Skin of body (tissue), 2 donors: Measurements from ENCODE around the gene GOSR2. TPM values are rescaled to one million over a fixed set of nuclear protein-coding genes. Genes with fewer than 3 reads are reported as not detected.

Experiments used
- DNase-seq: peaks from one replicate; lab custom pipeline; 2025; lab: John Stamatoyannopoulos, UW
- total RNA-seq: library from RNA; depleted of rRNA; stranded (reverse); fragments of >200 nt; gene quantifications from one replicate; pipeline ENCODE4 v1.2.3, GENCODE V29; 2014

The GOSR2 gene
- 38.1 TPM for total RNA-seq

DNA sequence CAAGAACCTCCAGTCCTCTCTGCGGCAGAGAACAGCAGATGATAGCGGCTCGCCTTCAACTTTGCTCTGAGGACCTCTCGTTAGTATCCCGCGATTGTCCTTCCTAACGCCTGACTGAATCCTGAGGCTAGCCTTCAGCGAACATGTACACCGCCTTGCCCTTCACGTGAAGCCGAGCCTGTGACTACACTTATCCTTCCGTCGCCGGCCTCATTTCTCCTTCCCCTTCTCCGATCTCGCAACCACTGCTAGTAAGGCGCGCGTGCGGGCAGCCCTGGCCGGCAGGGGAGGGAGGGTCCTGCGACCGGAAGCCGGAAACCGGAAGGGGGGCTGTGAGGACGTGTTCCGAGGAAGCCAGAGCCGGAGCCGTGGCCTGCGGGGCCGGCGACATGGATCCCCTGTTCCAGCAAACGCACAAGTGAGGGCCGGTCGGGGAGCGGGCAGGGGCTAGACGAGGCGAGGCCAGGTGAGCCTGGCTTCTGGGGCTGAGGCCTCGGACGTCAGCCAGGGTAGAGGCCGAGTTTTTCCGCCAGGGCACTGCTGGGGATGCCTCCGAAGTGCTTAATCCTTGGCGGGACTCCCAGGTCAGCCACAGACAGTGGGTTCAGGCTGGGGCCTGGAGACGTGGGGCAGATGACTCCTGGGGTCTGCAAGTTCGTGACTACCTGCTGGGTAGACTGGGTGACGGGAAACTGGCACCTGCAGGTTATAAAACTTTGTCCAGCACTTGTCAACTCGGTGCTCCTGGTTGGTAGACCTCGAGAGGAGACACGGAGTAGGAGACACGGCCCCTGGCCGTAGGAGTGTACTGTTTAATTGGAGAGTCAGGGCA, at the start of gene GOSR2:
Gene GOSR2 (plus strand): TSS at position 357 of the 832 bp plus-strand sequence. CDS start 33 bp downstream, at position 390.
- DNase-seq, result peak; percentile 92

DNA sequence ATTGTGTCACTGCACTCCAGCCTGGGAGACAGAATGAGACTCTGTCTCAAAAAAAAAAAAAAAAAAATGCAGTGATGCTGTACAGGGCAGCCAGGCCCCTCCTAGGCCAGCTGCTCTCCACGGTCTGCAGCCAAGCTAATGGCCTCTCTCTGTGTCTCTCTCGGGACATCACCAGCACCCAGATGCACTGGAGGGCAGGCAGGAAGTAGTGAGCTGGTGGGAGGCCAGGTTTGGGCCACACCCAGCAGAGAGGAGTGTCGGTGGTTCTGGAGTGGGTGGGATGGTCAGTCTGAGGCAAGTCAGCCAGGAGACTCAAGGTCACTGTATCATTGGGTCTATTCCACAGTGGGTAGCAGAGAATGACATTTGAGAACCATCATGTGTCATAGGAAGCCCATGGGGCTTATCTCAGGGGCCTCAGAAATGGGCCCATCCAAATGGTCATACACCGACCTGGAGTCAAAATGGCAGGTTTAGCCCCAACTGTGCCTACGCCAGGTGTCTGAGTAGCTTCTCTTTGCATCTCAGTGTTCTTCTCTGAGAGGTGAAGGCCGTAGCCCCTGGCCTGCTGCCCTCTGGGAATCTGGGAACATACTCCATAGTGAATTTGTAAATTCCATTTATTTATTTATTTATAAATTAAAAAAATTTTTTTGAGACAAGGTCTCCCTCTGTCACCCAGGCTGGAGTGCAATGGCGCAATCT, 48.9 kb upstream of the GOSR2 start:
- DNase-seq, result no peak

DNA sequence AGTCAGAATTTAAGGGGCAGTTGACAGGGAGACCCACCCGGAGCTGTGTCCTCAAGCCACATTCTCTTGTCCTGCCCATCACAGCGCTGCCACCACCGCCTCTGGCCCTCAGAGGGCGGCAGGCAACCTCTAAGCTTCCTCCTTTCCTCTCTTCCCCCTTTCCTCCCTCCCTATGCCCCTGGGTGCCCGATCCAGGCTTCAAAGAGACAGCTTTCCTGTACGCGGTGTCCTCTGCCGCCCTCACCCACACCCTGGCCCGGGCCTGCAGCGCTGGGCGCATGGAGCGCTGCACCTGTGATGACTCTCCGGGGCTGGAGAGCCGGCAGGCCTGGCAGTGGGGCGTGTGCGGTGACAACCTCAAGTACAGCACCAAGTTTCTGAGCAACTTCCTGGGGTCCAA, 48.1 kb upstream of the GOSR2 start:
- no peak for DNase-seq

DNA sequence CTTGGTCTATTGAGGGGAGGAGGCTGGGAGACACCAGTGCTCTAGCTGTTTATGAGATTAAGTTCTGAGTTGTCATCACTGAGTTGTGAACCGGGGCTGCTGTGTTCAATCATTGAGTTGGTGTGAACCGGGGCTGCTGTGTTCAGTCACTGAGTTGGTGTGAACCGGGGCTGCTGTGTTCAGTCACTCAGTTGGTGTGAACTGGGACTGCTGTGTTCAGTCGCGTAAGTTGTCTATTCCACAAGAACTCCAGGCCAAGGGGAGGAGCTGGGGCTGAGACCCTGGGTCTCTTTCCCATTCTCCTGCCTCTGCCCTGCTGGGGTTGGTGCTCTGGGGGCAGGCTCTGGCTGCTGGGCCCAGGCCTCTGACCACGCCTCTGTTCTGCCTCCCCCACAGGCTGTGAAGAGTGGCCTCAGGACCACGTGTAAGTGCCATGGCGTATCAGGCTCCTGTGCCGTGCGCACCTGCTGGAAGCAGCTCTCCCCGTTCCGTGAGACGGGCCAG, 47.1 kb upstream of the GOSR2 start:
- DNase-seq, result no peak

DNA sequence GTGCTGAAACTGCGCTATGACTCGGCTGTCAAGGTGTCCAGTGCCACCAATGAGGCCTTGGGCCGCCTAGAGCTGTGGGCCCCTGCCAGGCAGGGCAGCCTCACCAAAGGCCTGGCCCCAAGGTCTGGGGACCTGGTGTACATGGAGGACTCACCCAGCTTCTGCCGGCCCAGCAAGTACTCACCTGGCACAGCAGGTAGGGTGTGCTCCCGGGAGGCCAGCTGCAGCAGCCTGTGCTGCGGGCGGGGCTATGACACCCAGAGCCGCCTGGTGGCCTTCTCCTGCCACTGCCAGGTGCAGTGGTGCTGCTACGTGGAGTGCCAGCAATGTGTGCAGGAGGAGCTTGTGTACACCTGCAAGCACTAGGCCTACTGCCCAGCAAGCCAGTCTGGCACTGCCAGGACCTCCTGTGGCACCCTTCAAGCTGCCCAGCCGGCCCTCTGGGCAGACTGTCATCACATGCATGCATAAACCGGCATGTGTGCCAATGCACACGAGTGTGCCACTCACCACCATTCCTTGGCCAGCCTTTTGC, 46.5 kb upstream of the GOSR2 start:
- DNase-seq, result no peak

DNA sequence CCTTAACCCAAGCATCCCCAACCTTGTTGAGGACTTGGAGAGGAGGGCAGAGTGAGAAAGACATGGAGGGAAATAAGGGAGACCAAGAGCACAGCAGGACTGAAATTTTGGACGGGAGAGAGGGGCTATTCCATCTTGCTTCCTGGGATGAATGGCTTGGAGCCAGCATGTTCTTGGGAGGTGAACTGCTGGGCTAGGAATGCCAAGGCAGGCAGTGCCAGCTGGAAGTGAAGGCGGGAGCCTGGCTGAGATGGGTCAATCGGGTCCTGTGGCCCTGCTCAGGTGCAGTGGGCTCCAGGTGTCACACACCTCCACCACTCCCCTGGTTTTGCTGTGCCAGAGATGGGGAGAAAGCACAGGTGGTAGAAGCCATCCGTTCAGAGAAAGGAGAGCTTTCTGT, 46.0 kb upstream of the GOSR2 start:
- DNase-seq, result no peak

DNA sequence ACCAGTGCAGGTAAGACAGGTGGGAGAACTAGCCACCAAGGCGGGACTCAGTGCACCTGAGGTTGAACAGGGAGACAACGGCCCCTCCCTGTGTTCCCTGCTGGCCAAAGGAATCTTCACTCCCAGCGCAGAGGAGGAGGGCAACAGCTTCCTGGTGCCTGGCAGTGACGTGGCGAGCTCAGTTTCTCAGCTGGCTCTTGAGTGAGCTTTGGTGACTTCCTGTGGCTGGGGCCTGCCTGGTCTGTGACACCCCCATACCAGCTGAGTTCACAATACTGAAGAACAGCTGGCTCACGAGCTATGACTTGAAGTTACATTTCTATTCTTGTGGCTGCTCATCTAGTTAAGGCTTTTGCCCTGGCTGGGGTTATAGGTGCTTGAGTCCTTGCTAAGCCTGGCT, 45.5 kb upstream of the GOSR2 start:
- DNase-seq, result no peak

DNA sequence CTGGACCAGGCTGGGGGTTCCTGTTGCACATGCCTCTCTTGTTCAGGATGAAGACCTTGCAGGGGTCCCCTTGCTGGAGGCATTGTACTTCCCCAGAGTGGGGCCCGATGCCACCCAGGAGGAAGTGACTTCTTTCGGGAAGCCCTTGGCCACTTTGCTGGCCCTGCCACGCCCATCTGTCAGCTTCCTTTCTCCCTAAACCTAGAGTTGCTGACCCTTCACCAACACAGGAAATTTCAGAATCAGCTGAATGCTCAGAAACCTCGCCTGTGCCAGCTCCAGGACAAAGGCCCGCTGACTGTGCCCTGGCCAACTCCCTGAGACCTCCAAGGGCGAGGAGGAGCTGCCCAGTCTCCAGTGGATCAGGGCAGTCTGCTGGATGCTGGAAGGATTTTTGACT, 44.9 kb upstream of the GOSR2 start:
- DNase-seq, result no peak

DNA sequence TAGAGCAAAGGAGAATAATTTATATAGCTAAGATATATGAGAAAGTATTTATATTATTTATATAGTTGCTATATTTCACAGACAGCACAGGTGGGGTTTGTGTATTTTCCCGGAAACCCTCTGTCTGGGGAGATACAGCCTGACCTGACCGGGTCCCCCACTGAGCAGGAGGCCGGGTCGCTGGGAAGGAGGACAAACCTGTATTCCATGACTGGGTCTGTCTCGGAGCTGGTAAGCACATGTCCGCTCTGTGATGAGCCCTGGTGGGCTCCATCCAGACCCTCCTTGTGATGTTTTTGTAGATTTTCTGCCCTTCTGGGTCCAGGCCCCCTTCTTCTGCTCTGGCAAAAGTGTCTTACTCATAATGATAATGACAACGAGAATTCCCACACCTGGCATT, 43.9 kb upstream of the GOSR2 start:
- DNase-seq, result no peak

DNA sequence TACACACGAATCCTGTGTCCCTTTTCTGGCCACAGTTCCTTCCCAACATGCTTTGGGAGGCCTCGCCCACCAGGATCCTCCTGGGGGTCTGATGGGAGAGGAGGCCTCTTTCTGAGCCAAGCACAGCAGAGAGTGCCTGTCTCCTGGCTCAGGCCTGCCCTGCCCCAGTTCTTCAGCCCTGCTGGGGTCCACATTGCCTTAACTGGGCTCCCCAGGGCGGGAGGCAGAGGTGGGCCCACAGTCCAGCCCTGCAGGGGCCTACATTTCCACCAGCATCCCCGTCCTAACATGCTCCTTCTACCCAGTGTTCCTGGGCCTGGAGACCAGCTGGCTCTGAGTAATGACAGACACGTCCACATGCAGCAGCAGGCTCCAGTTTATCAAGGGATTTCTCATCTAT, 41.9 kb upstream of the GOSR2 start:
- DNase-seq, result no peak

DNA sequence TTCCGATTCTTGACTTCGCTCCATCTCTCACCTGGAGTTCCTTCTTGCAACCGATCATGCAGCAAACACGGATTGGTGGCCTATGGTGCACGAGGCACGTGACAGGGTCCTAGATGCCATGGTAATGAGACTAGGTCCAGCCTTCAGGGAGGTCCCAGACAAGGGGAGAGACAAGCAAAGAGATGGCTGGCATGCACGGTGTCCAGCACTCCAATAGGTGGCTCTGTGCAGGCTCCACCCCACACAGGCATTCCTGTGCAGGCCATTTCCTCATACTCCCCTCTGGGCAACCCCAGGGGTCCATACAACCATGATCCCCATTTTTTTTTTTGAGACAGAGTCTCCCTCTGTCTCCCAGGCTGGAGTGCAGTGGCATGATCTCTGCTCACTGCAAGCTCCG, 40.3 kb upstream of the GOSR2 start:
- no peak for DNase-seq

DNA sequence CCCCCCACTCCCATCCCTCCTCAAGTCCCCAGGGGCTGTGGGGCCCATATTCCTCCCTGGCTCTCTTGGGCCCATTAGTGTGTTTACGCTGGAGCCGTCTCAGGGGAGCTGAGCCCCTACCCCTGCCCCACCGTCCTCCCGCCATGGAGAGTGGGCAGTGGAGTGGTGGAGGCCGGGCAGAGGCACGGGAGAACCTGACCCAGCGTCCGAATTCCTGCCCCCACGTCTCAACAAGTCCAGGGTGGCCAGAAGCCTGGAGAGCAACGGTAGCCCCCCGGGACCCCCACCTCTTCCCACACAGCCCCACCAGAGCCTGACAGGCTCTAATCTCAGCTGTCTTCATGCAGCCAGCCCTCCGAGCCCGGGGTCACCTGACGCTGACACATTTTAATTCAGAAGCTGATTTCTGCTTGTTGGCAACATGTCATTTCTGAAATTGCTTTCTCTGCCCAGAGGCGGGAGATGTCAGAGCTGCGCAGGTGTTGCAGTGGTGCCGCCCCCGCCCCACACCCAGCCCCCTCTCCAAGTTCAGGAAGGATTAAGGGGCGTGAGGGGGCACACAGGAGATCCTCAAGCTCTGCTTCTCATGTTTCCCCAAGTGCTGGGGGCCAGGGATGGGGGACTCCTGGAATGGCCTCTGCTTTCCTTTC, 39.0 kb upstream of the GOSR2 start:
- no peak for DNase-seq

DNA sequence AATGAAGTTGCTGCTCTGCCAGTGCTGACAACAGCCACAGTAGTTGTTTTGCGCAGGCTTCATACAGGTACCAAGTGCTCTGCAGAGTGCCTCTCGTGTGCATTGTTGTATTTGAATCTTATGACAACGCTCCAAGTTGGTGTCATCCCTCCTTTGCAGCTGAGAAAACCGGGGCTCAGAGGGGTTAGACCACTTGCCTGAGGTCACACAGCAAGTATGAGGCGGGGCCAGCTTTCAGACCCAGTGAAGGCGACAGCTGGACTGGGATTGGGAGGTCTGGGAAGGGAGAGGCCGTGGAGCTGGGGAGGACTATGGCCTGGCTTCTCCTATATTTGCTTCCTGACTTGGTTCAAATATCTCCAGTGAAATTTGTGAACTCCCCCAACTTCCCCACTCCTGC, 38.4 kb upstream of the GOSR2 start:
- DNase-seq, result no peak

DNA sequence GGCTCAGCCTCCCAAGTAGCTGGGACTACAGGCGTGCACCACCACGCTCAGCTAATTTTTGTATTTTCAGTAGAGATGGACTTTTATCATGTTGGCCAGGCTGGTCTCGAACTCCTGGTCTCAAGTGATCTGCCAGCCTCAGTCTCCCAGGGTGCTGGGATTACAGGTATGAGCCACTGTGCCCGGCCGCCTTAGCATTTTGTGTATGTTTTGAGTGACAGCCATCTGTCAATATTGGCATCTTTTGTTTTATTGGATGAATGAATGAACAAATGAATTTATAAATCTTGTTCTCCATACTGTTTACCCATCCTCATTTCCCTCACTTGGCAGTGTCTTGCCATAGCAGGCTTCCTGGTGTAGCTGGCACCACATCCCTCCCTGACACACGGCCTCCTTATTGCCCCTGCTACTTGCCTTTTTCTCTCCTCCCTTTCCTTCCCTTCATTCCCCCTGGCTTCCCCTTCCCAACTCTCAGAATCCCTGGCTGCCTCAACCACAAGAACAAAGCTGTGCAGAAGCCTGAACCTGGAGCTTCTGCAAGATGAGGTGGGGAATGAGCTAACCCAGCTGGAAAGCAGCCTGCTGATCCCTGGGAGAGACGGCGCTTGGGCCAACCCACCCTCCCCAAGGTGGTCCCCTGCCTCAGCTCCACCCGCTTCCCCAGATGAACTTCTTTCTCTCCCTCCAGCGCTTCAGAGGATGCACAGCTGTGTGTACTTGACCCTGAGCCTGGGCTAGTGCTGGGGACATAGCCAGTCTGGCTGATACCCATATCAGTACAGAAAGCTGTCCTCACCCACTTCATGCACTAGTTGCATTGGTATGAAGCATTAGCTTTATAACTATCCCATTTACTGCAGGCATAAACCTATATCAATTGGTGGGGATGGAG, 37.3 kb upstream of the GOSR2 start:
- DNase-seq, result no peak

DNA sequence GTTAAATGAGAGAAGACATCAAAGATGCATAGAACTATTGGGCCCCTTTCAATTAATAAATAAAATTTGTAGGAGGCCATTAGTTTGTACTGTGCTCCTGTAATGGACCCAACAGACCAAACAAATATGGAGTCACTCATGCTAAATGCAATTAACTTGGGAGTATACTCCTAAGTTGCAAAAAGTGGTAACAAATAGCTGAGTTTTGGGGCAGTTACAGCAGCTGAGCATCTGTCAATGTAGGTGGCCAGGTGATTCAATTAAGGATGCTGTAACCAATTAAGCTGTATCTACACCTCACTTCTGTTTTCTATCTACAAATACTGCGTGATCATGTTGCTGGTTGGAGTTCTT, 36.7 kb upstream of the GOSR2 start:
- DNase-seq, result no peak

DNA sequence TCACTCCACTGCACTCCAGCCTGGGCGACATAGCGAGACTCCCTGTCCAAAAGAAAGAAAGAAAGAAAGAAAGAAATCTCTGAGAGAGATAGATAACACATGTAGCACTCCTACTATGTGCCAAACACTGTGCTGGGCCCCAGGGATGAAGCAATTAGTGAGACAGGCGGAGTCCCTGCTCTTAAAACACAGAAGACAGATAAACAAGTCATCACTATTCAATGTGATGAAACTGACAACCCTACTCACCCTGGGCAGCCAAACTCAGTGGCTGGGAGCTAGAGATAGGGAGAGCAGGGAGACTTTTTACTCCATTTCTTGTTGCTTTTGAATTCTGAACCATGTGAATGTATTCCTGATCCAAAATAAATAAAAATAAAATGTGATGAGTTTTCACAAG, 35.2 kb upstream of the GOSR2 start:
- DNase-seq, result no peak

DNA sequence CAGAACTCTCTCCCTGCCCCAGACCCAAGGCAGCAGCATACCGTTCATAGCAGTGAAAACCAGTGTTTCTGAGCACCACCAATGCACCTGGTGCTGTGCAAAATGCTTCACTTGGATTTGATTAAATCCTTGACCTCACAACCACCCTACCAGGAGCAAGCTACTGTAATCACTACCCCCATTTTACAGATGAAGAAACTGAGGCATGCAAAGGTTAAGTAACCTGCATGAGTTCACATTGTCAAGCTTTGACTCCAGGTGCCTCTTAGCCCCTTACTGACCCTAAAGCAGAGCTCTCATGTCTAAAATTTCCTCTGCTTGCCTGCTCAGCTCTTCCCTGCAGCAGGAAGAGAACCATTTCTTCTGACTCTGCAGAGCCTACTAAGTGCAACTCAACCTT, 34.2 kb upstream of the GOSR2 start:
- DNase-seq, result no peak

DNA sequence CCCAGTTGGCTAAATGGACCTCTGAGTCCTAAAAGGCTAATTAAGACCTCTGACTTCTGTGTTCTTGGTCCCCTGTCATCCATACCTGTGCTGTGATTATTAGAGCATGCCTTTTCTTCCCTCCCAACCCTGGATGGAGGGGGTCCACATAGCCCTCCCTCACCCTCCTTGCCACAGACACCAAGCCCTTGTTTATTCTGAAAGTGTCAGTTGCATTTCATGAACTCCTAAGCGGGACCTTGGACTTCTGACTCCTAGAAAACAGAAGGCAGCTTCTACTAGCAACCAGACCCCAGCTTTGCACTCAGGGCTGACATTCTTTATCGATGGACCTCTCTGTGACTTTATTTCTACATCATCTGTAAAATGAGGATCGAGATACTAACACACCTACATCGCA, 33.4 kb upstream of the GOSR2 start:
- DNase-seq, result no peak

DNA sequence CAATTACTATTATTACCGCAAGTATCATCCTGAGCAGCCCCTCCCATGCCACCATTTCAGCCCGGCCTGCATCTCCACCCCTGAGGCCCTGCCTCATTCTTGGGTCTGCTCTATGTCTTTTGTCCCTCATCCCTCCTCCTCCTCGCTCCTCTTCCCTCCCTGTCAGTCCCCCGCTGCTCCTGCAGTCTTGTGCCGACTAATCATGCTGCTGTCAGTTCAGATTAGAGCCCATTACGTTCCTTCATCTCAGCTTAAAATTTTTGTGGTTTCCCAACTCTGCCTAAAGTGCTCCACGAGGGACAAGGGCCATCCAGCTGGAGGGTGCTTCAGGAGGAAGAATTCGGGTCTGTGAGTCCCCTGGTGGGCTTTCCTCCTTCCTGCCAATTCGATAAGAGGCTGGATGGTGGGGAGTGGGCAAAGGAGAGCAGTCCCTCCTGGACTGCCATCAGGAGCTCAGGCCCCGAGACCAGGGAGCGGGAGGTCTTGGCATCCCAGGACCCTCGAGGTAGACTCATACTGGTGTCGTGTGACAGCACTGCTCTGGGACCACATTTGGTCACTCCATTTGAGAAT, 32.9 kb upstream of the GOSR2 start:
- no peak for DNase-seq

DNA sequence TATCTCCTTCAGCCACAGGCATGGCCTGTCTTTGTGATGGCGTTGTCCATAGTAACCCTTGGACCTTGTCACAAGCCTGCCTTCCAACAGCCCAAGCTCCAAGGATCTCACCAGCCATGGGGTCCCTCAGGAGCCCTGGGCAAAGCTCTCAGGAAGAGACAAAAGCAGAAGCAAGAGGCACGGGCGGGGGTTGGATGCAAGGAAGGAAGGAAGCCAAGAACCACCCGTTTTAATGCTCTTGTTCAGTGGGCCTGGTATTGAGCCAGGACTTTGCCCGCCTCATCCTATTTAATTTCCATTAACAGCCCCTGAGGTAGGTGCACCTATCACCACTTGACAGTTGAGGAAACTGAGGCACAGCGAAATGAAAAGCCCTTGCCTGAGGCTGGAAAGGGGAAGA, 32.3 kb upstream of the GOSR2 start:
- DNase-seq, result no peak

DNA sequence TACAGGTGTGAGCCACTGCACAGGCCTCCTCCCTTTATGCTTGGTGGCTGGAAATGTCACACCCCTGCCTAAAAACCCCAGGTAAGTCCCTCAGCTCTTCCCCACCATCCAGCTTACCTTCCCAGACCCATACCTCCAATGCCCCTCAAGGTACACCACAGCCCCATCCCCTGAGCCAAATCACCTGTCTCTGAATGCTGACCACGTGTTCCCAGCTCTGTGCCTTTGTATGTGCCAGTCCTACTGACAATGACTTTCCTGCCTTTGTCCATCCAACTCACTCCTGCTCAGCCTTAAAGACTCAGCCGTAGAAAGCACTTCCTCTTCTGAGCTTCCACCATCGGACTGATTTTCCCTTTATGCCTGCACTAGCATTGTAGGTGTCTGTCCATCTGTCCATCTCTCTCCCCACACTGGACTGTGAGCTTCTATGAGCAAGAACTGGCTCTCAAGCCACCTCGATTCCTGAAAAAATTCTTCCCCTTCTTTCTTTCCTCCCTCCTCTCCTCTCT, 30.7 kb upstream of the GOSR2 start:
- no peak for DNase-seq
